KMS-11 (cell line): ENCODE results near the gene KRTAP10-12.
"Not testable (repeated sequence)": the region's sequence is repeated elsewhere in the genome, so short reads cannot be mapped to it uniquely, and the experiment has no call there.

Experiments used
- H2AFZ ChIP-seq: fragments of 200-600 bp; sonication (generic); 2 replicates; pipeline ENCODE4 v1.6.1; 2016; ENCODE audit warnings: antibody characterized with exemption, mixed run types, low read depth
- H3K27ac ChIP-seq: fragments of 200-600 bp; sonication (generic); 2 replicates; pipeline ENCODE4 v1.6.1; 2016; ENCODE audit warnings: mild to moderate bottlenecking, mixed run types
- H3K27me3 ChIP-seq: fragments of 200-600 bp; sonication (generic); 2 replicates; pipeline ENCODE4 v1.6.1; 2017; ENCODE audit warnings: mild to moderate bottlenecking, low read depth, mixed run types, moderate library complexity; ENCODE audit not compliant: insufficient read depth
- H3K36me3 ChIP-seq: fragments of 200-600 bp; sonication (generic); 2 replicates; pipeline ENCODE4 v1.6.1; 2017; ENCODE audit warnings: mild to moderate bottlenecking, mixed run types; ENCODE audit not compliant: insufficient read depth
- H3K4me1 ChIP-seq: fragments of 200-600 bp; sonication (generic); 2 replicates; pipeline ENCODE4 v1.6.1; 2016; ENCODE audit warnings: mild to moderate bottlenecking, low read depth, mixed run types; ENCODE audit not compliant: poor library complexity, severe bottlenecking
- H3K4me2 ChIP-seq: fragments of 200-600 bp; sonication (generic); 2 replicates; pipeline ENCODE4 v1.7.0; 2016; ENCODE audit warnings: mild to moderate bottlenecking, mixed run types
- H3K4me3 ChIP-seq: fragments of 200-600 bp; sonication (generic); IDR thresholded peaks from 2 replicates; pipeline ENCODE4 v1.6.1; 2017; ENCODE audit warnings: low read depth, low read length, mixed read lengths; ENCODE audit not compliant: insufficient read depth
- H3K79me2 ChIP-seq: fragments of 200-600 bp; sonication (generic); 2 replicates; pipeline ENCODE4 v1.6.1; 2016; ENCODE audit warnings: low read depth, mixed run types; ENCODE audit not compliant: insufficient read depth
- H3K9ac ChIP-seq: fragments of 200-600 bp; sonication (generic); 2 replicates; pipeline ENCODE4 v1.6.1; 2016; ENCODE audit warnings: mild to moderate bottlenecking, mixed run types
- H4K20me1 ChIP-seq: fragments of 200-600 bp; sonication (generic); 2 replicates; pipeline ENCODE4 v1.6.1; 2016; ENCODE audit warnings: mild to moderate bottlenecking, mixed run types; ENCODE audit not compliant: insufficient read depth
- TF ChIP-seq, protein P1 (sequence below): fragments of 200-600 bp; sonication (generic); conservative IDR thresholded peaks from 2 replicates; pipeline ENCODE4 v1.6.1; 2017; ENCODE audit warnings: low read depth, mild to moderate bottlenecking, antibody characterized with exemption, low read length, moderate library complexity, mixed read lengths

The KRTAP10-12 gene

DNA sequence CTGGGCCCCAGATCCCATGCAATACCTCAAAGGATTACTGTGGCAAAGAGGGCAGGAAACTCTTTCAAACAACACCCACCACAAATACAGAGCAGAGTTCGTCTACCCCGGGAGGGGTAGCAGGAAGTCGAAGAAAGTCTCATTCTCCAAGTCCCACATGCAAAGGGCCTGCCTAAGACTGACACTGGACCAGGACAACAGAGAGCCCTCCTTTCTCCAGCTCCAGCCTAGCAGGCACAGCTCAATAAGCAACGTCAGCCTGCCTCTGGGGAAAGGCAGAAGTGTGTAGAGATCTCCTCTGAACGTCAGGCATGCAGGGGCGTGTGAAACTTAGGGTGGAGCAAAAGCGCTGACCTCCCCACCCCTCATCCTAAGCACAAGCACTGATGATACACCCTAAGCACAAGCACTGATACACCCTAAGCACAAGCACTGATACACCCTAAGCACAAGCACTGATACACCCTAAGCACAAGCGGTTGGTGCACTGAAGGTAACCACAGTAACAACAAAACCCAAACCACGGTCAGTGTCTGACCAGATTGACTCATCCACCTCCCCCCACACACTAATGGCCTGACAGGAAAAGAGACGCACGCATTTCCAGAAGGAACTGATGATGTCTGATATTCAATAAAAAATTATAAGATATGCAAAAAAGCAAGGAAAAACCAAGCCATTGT lies 37.9 kb upstream of the KRTAP10-12 start:
- TF ChIP-seq, protein P1, sequence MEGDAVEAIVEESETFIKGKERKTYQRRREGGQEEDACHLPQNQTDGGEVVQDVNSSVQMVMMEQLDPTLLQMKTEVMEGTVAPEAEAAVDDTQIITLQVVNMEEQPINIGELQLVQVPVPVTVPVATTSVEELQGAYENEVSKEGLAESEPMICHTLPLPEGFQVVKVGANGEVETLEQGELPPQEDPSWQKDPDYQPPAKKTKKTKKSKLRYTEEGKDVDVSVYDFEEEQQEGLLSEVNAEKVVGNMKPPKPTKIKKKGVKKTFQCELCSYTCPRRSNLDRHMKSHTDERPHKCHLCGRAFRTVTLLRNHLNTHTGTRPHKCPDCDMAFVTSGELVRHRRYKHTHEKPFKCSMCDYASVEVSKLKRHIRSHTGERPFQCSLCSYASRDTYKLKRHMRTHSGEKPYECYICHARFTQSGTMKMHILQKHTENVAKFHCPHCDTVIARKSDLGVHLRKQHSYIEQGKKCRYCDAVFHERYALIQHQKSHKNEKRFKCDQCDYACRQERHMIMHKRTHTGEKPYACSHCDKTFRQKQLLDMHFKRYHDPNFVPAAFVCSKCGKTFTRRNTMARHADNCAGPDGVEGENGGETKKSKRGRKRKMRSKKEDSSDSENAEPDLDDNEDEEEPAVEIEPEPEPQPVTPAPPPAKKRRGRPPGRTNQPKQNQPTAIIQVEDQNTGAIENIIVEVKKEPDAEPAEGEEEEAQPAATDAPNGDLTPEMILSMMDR = no peak
- H3K4me3 ChIP-seq = no peak overlapping the region
- no peaks in the 10 kb centered on the region for H4K20me1 ChIP-seq
- H3K79me2 ChIP-seq = no peaks in the 10 kb centered on the region
- H3K4me2 ChIP-seq = no peak overlapping the region
- peaks cover 30% of the 10 kb centered on the region for H3K27me3 ChIP-seq
- H3K4me1 ChIP-seq = no peaks in the 10 kb centered on the region
- H3K36me3 ChIP-seq = no peaks in the 10 kb centered on the region
- no peak overlapping the region for H3K9ac ChIP-seq
- H3K27ac ChIP-seq = no peak overlapping the region
- H2AFZ ChIP-seq = no peak overlapping the region

DNA sequence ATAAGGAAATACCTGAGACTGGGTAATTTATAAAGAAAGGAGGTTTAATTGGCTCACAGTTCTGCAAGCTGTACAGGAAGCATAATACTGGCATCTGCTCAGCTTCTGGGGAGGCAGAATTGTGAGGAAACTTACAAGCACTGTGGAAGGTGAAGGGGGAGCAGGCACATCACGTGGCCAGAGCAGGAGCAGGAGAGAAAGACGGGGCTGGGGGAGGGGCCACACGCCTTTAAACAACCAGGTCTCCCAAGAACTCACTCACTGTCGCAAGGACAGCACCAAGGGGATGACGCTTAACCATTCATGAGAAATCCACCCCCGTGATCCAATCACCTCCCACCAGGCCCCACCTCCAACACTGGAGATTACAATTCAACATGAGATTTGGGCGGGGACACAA lies 35.4 kb upstream of the KRTAP10-12 start:
- not testable (repeated sequence) for H3K9ac ChIP-seq, H3K79me2 ChIP-seq, H3K36me3 ChIP-seq, H2AFZ ChIP-seq, H4K20me1 ChIP-seq, H3K27ac ChIP-seq, H3K4me1 ChIP-seq, H3K4me2 ChIP-seq, H3K4me3 ChIP-seq
- H3K27me3 ChIP-seq = peaks cover 27% of the 10 kb centered on the region; the same call in 1 of the 2 replicates

DNA sequence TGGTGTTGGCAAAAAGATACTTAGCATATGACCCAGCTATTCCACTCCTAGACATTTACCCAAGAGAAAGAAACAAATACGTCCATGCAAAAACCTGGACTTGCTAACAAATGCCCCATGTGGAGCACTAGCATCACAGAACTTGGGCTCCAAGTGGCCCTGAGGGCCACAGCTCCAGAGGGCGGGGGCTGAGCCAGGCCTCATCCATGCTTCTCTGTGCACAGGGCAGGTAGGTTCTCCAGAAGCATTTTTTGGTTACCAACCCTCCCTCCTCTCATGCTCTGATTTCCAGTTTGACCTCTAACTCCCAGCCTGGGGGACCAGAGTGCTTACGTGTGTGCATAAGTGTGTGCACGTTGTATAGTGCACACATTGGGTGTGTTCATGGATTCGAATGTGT lies 32.3 kb upstream of the KRTAP10-12 start:
- TF ChIP-seq, protein P1 = no peak
- H3K27ac ChIP-seq = no peak overlapping the region
- H4K20me1 ChIP-seq = no peaks in the 10 kb centered on the region
- no peak overlapping the region for H2AFZ ChIP-seq
- H3K27me3 ChIP-seq = peaks cover 39% of the 10 kb centered on the region; the same call in 1 of the 2 replicates
- H3K4me1 ChIP-seq = no peaks in the 10 kb centered on the region
- no peaks in the 10 kb centered on the region for H3K36me3 ChIP-seq
- H3K4me2 ChIP-seq = no peak overlapping the region
- H3K4me3 ChIP-seq = no peak overlapping the region
- H3K9ac ChIP-seq = no peak overlapping the region
- no peaks in the 10 kb centered on the region for H3K79me2 ChIP-seq

DNA sequence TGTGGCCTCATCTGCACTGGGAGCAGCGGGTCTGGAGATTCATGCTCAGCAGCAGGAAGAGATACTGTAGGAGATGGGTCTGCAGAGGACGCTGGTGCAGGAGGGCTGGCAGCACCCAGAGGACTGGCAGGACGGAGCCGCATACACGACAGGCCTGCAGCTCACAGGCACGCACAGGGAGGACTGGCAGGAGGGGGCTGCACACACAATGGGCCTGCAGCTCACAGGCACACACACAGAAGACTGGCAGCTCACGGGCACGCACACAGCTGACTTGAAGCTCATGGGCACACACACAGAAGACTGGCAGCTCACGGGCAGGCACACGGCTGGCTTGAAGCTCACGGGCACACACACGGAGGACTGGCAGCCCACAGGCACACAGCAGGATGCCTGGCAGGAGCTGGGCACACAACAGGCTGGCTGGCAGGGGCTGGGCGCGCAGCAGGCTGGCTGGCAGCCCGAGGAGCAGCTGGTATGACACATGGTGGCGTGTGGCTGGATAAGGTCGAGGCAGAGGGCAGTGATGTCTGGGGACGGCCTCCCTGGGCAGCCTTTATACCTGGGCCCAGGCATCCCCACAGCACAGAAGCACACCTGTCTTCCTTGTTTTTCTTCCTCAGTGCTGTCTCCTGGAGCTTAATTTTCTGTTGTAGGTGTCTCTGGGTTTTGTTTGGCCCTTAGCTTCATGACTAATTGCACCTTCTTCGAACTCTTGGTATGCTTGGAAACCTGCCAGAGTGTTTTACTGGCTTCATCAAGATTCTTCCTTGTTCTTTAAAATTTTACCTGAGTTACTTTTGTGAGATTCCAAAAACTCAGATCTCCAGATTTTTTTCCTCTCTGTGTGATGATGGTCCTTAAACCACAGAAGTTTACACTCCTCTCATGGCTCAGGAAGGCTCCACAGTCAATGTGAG lies 30.3 kb upstream of the KRTAP10-12 start, which contains the start of gene KRTAP12-2:
KRTAP12-2 (minus strand) TSS at position 527 of the 920 bp plus-strand sequence; CDS start at position 486, 41 bp downstream.
- TF ChIP-seq, protein P1 = no peak
- Histone ChIP-seq H3K36me3 (no peaks in the 10 kb centered on the region), H2AFZ (no peak within 1 kb of the TSS), H3K27me3 (peaks cover 36% of the 10 kb centered on the region; the same call in 1 of the 2 replicates), H4K20me1 (no peaks in the 10 kb centered on the region), H3K79me2 (no peaks in the 10 kb centered on the region), H3K4me1 (no peaks in the 10 kb centered on the region), H3K4me3 (no peak within 1 kb of the TSS), H3K27ac (no peak within 1 kb of the TSS), H3K9ac (no peak within 1 kb of the TSS), H3K4me2 (no peak within 1 kb of the TSS)
